Measurements from ENCODE around the gene PBRM1. TPM values are rescaled to one million over a fixed set of nuclear protein-coding genes. Genes with fewer than 3 reads are reported as not detected.

PBRM1 gene
- total and polyA plus RNA-seq, 2 of the 8 experiments (the other 6 are each of a cell fraction or from before 2014, with no cell fraction given) = 19.3 to 65.8 TPM

DNA sequence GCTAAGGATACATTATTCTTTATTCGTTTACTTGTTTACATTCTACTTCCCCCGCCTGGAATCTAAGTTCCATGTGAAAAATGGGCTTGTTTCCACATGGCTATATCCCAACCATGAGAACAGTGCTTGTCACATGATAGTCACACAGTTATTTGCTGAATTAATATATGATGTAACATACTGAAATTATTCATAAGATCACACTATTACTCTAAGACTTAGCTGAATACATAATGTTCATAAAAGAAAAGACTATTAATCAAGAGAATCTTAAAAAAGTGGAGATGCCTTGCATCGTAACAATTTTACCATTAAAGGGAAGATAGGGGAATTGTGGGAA, 6.5 kb downstream of the PBRM1 start (continued):
- TF ChIP-seq, protein P1, sequence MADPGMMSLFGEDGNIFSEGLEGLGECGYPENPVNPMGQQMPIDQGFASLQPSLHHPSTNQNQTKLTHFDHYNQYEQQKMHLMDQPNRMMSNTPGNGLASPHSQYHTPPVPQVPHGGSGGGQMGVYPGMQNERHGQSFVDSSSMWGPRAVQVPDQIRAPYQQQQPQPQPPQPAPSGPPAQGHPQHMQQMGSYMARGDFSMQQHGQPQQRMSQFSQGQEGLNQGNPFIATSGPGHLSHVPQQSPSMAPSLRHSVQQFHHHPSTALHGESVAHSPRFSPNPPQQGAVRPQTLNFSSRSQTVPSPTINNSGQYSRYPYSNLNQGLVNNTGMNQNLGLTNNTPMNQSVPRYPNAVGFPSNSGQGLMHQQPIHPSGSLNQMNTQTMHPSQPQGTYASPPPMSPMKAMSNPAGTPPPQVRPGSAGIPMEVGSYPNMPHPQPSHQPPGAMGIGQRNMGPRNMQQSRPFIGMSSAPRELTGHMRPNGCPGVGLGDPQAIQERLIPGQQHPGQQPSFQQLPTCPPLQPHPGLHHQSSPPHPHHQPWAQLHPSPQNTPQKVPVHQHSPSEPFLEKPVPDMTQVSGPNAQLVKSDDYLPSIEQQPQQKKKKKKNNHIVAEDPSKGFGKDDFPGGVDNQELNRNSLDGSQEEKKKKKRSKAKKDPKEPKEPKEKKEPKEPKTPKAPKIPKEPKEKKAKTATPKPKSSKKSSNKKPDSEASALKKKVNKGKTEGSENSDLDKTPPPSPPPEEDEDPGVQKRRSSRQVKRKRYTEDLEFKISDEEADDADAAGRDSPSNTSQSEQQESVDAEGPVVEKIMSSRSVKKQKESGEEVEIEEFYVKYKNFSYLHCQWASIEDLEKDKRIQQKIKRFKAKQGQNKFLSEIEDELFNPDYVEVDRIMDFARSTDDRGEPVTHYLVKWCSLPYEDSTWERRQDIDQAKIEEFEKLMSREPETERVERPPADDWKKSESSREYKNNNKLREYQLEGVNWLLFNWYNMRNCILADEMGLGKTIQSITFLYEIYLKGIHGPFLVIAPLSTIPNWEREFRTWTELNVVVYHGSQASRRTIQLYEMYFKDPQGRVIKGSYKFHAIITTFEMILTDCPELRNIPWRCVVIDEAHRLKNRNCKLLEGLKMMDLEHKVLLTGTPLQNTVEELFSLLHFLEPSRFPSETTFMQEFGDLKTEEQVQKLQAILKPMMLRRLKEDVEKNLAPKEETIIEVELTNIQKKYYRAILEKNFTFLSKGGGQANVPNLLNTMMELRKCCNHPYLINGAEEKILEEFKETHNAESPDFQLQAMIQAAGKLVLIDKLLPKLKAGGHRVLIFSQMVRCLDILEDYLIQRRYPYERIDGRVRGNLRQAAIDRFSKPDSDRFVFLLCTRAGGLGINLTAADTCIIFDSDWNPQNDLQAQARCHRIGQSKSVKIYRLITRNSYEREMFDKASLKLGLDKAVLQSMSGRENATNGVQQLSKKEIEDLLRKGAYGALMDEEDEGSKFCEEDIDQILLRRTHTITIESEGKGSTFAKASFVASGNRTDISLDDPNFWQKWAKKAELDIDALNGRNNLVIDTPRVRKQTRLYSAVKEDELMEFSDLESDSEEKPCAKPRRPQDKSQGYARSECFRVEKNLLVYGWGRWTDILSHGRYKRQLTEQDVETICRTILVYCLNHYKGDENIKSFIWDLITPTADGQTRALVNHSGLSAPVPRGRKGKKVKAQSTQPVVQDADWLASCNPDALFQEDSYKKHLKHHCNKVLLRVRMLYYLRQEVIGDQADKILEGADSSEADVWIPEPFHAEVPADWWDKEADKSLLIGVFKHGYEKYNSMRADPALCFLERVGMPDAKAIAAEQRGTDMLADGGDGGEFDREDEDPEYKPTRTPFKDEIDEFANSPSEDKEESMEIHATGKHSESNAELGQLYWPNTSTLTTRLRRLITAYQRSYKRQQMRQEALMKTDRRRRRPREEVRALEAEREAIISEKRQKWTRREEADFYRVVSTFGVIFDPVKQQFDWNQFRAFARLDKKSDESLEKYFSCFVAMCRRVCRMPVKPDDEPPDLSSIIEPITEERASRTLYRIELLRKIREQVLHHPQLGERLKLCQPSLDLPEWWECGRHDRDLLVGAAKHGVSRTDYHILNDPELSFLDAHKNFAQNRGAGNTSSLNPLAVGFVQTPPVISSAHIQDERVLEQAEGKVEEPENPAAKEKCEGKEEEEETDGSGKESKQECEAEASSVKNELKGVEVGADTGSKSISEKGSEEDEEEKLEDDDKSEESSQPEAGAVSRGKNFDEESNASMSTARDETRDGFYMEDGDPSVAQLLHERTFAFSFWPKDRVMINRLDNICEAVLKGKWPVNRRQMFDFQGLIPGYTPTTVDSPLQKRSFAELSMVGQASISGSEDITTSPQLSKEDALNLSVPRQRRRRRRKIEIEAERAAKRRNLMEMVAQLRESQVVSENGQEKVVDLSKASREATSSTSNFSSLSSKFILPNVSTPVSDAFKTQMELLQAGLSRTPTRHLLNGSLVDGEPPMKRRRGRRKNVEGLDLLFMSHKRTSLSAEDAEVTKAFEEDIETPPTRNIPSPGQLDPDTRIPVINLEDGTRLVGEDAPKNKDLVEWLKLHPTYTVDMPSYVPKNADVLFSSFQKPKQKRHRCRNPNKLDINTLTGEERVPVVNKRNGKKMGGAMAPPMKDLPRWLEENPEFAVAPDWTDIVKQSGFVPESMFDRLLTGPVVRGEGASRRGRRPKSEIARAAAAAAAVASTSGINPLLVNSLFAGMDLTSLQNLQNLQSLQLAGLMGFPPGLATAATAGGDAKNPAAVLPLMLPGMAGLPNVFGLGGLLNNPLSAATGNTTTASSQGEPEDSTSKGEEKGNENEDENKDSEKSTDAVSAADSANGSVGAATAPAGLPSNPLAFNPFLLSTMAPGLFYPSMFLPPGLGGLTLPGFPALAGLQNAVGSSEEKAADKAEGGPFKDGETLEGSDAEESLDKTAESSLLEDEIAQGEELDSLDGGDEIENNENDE (IDR thresholded peaks at IDR 0.05; ENCODE audit: insufficient replicate concordance, low read length) = no peak
- TF ChIP-seq RNF2 (IDR thresholded peaks at IDR 0.05; ENCODE audit: borderline replicate concordance, low read depth, low read length, missing control alignments, poor library complexity, severe bottlenecking) = no peak
- no peak for TF ChIP-seq SP1 (IDR thresholded peaks at IDR 0.05; ENCODE audit: low read depth, low read length)
- TF ChIP-seq GABPA (IDR thresholded peaks at IDR 0.05; ENCODE audit: borderline replicate concordance, insufficient read depth, low read length) = no peak
- TF ChIP-seq RFX5 (IDR thresholded peaks at IDR 0.05; ENCODE audit: borderline replicate concordance, low read depth, low read length) = no peak
- TF ChIP-seq SIN3A (conservative IDR thresholded peaks at IDR 0.05 in 1 of 2, IDR thresholded peaks at IDR 0.05 in 1 of 2; ENCODE audit: low read depth in 1 of 2, low read length in 2 of 2) = no peak
- no peak for TF ChIP-seq CHD2 (IDR thresholded peaks at IDR 0.05; ENCODE audit: low read length)
- TF ChIP-seq KDM1A (IDR thresholded peaks at IDR 0.05; ENCODE audit: borderline replicate concordance, low read length) = no peak

Data from H1 (cell line).